ENCODE measurements around the gene NUP133.
"Not testable (repeated sequence)": the region's sequence is repeated elsewhere in the genome, so short reads cannot be mapped to it uniquely, and the experiment has no call there.

The NUP133 gene

DNA sequence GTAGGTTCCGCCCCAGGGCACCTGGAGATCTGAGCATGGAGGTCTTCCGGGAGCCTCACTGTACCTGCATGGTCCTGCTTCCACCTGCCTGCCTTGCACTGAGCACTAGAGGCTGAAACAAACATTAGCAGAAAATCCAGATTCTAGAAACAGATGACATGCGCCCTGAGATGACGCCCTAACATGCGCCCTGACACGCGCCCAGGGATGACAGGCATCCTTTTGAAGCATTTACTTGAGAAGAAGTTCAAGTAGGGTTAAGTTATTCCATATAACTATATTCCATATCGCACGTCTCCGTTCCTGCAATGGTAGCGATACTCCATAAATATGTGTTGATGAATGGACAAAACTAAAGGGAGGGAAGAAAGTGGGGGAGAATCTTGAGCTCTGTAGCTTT is 87.9 kb downstream of the NUP133 start:
- DNase-seq (ENCODE audit: low read depth in 2 of 2) = no peak

DNA sequence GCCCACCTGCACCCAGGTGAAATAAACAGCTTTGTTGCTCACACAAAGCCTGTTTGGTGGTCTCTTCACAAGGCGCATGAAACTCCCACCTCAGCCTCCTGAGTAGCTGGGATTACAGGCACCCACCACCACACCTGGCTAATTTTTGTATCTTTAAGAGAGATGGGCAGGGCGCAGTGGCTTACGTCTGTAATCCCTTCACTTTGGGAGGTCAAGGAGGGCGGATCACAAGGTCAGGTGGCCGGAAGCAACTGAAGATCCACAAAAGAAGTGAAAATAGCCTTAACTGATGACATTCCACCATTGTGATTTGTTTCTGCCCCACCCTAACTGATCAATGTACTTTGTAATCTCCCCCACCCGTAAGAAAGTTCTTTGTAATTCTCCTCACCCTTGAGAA is 89.6 kb downstream of the NUP133 start:
- DNase-seq (ENCODE audit: low read depth in 2 of 2) = not testable (repeated sequence)

DNA sequence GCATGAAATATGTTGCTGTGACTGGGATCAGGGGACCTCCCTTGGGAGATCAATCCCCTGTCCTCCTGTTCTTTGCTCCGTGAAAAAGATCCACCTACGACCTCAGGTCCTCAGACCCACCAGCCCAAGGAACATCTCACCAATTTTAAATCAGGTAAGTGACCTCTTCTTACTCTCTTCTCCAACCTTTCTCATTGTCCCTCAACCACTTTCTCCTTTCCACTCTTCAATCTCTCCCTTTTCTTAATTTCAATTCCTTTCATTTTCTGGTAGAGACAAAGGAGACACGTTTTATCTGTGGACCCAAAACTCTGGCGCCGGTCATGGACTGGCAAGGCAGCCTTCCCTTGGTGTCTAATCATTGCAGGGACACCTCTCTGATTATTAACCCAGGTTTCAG is 95.3 kb downstream of the NUP133 start:
- not testable (repeated sequence) for DNase-seq (ENCODE audit: low read depth in 2 of 2)

DNA sequence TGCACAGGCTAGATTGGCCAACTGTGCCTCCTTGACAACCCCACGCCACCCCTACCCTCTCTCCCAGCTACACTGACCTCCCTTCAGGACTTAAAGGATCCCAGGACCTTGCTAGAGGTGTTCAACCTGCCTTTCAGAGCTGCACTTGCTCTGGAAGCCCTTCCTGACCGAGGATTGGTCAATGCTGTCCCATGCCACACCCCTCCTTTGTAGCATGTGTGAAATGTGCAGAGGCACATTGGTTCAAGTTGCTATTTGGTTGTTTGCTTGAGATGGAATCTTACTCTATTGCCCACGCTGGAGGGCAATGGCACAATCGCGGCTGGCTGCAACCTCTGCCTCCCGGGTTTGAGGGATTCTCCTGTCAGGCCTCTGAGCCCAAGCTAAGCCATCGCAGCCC is 96.1 kb downstream of the NUP133 start:
- no peak for DNase-seq (ENCODE audit: low read depth in 2 of 2)

DNA sequence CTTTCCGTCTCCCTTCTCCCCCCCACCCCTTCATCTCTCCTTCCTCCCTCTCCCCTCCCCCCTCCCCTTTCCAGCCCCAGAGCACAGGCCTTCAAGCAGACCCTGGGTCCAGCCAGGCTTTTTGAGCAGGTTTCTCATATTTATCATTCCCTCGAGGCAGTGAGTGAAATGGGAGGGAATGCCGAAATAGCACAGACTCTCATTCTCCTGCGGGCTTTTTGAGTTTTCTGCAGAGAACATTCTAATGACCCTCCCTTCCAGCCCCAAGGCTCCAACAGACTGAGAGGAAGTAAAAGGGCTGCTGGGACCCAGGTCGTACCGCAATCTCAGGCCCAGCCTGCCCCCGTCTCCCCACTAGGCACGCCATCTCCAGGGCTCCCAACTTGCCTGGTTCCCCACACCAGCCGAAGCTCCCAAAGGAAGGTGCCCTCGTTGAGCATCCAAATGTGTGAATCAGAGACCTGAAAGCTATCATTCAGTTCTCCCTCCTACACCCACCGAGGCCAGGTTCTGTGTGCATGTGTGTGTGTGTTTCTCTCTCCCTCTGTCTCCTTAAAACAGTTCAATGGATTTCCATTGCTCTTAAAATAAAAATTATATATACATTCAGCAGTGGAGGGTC is 96.6 kb downstream of the NUP133 start:
- DNase-seq (ENCODE audit: low read depth in 2 of 2) = no peak

DNA sequence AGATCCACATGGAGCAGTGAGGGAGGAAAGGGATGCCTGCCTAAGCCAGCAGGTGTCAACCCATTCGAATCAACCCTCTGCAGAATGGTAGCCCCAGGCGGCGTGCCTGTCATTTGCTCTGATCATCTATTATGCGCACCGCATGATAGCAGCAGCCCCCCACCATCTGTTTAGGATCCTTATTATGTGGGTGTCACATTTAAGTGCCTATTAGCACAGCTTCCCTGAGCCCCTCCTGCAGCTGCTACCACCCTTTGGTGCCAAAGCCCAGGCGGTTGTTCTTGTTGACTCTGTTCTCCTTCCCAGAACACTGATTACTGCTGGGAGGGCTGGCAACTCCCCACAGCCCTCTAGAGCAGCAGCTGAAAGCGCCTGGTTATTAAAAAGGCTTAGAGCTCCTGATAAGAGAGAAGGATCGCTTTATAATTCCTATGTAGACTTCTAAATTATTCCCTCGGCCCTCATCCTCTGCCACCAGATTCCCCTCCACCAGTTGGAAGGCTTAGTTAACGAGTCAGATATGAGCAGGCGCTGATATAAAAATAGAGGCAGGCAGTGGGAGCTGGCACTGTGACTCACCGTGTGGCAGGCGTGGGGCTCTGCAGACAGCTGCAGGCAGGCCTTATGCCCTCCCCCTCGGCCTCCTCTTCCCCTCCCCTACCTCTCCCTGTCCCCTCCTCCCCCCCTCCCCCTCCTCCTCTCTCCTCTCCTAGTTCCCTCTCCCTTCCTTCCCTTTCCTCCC is 97.3 kb downstream of the NUP133 start:
- no peak for DNase-seq (ENCODE audit: low read depth in 2 of 2)

DNA sequence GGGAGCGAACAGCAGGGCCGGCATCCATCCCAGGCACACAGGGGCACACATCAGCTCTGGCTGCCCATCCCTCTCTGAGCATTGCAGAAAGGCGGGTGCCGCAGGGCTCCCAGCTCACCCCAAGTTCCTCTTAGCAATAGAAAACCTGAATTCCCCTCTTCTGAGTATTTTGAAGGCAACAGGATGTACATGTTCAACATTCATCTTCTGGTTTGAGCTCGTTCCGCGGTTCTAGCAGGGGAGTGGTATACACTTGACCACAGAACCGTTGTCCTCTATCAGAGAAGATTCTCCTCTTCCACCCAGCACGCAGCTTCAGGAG is 97.8 kb downstream of the NUP133 start:
- no peak for DNase-seq (ENCODE audit: low read depth in 2 of 2)

DNA sequence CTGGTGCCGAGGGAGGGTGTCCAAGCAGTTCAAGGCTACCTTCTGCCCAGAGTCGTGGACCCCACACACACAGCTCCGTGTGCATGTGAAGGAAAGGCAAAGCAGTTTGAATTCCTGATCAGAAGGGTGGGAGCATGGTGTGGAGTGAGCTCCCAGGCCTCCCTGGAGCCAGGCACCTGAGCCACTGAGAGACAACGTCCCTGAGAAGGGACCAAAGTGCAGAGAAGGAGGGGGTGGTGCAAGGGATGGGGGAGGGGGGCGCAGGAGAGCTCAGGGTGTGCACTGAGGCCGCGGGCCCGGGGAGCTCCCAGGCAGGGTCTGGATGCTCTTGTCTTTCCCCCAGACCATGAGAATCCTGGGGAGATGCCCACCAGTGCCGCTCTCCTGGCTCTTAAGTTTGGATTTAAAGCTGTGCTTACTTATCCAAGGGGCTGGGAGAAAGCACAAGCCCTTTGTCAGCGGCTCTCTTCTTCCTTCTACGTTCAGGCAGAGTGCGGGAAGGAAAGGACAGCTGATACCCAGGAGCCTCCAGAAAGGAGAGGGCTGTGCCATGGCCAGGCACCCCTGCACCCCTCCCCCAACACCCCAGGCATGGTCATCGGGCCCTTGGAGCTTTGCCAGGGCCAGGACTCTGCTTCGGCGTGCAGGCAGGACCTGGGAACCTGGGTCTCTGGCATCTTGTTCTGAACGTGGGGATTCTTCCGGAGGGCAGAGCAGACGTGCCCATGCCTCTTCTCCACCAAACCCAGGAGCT is 98.3 kb downstream of the NUP133 start:
- no peak for DNase-seq (ENCODE audit: low read depth in 2 of 2)

DNA sequence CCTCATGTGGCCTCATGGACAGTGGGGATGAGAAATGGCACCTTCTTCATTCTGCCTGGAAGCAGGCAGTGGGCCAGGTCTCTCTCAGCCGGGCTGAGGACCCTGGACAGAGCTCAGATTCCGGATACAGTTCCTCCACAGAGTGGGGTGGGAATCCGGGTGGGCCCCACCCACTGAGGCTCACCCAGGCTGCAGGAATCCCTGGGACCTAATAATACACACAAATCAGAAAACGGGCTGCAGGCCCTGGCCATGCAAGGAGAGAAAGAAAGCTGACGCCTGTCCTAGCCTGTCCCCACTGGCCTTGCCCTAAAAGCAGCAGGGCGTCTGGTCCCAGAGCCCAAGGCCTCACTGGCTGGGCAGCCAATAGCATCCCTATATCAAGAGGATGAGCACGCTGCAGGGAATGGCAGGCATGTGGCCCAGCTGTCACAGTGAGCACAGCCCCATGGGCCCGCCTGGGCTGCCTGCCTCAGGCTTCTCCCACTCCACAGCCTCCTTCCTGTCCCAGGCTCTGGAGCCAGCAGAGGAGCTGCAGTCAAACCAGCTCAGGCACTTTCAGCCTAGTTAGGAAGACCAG is 99.6 kb downstream of the NUP133 start:
- no peak for DNase-seq (ENCODE audit: low read depth in 2 of 2)

DNA sequence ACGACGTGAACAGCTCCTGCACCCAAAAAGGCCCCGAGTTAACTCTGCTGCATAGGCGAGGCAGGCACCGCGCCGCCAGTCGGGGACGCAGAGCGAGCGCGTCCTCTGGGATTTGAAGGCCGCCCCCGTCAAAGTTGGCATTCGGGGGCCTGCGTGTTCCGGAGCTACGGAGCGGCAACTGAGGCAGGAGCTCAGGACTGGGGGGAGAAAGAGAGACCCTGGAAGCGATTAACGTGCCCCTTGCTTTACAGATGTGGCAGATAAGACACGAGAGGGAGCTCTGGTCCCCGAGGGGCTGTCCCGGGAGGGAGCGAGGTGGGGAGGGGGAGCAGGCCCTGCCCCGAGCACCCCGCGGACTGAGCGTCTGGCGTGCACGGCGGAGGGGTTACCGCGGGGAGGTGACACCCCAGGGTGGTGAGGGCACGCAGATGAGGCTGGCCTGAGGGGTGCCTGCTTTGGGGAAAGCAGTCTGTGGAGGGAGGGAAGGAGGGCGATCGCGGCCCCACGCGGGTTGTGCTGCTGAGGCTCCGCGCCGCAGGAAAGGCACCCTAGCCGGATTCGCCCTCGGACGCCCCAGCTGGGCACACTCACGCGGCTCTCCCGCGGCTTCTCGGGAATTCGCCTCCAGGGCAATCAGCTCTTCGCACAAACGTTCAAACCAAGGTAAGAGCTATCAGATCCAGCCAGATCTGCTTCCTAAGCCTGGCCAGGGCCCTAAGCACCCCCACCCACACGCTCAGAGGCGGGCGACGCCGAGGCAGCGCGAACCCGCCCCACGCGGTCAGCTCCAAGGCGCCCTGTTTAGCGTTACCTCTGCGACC is 100.7 kb downstream of the NUP133 start:
- DNase-seq (ENCODE audit: low read depth in 2 of 2) = no peak

DNA sequence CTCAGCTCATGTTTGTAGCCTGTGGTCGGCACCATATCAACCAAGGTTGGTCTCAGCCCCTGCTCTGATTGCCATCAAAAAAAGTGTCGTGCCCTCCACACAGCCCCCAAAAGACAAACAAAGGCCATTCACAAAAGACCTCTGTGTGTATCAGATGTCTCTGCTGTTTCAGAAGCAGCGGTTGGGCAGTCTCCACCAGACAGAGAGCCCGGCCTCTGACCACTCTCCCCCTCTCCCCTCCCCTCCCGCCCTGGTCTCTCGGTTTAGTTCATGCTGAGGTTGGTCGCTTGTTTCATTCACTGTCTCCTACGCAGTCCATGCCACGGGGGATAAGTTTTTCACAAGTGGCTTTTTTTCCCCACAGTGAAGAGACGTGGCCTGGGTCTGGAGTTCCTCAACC is 101.3 kb downstream of the NUP133 start:
- DNase-seq (ENCODE audit: low read depth in 2 of 2) = no peak

DNA sequence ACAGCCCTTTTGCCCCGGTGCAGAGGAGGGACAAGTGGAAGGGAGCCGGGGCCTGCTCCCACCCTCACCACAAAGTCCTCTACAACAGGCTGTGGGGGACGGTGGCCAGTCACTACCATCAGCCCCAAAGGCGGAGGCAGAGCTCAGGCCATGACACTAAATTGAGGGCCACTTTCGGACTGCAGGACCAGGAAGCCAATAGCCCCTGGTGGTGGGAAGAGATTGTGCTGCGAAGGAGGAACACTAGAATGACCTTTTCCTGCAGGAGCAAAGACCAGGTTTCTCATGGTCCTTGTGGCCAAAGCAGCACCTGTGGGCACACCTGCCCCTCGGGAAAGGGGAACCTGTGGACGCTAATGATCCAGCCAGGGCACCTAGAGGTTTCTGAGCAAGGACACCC is 104.6 kb downstream of the NUP133 start:
- no peak for DNase-seq (ENCODE audit: low read depth in 2 of 2)

DNA sequence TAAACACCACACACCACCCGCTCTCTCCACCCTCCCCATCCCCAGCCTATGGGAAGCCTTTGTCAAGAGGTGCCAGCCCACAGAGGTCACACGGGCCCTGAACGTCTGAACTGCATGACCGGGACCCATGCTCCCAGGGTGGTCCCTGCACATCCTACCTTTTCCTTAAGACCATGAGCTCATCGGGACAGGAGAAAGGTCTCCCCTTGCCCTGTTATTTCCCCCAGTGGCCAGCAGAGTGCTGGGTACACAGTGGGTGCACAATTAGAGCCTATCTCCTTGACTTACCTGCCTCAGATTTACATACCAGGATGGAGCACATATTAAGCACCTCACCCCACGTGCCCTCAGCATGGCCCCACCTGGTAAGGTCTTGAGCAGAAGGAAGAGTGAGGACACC is 105.1 kb downstream of the NUP133 start:
- DNase-seq (ENCODE audit: low read depth in 2 of 2) = no peak

DNA sequence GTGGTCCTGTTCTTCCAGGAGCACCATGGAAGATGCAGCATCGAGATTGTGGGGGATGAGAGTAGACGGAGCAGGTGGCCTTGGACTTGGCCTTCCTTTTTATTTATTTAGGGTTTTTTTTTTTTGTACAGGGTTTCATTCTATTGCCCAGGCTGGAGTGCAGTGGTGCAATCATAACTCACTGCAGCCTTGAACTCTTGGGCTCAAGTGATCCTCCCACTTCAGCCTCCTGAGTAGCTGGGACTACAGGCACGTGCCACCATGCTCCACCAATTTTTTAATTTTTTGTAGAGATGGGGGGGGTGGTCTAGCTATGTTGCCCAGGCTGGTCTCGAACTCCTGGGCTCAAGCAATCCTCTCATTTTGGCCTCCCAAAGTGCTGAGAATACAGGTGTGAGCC is 105.8 kb downstream of the NUP133 start:
- not testable (repeated sequence) for DNase-seq (ENCODE audit: low read depth in 2 of 2)

DNA sequence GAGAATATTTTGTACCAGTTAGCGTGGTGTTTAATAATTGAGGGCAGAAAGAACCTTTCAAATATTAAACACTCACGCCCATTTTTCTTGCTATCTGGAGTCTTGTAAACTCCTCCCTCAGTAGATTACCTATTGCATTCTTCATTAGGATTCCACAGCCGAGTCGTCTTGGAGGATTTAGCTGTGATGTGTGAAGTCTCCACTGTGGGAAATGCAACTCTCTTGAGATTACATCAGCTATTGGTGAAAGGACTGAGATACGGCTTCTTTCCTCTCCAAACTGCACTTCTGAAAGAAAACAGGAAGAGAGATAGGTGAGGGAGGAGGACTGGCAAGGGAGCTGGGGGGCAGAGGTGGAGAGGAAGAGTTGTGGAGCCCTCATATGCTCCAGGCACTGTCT is 110.4 kb downstream of the NUP133 start:
- DNase-seq (ENCODE audit: low read depth in 2 of 2) = no peak

DNA sequence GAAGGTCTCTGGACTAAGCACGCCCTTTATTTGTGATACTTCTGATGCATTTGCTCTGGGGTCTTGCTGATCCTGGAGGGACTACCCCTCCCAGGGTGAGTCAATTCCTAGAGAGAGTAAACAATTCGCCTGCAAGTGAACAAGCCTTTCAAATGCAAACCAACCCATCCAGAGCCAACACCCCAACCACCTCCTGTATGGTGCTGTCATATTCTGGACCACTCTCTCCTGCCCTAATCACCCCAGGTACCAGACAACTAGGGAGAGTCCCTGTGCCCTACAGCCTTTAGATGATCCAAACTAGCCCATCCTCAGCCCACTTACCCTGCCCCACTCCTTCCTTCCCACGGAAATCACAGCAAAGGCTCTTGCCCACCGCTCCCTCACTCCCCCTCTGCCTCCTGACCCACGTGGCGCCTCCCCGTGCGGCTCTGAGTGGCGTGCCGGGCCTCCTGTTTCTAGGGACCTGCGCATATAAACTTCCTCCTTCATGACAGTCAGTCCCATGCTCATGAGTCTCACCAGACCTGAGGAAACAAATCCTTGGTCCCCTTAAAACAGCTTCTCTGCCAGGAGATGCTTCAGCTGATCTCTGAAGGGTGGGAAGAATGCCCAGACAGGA is 111.4 kb downstream of the NUP133 start:
- no peak for DNase-seq (ENCODE audit: low read depth in 2 of 2)

DNA sequence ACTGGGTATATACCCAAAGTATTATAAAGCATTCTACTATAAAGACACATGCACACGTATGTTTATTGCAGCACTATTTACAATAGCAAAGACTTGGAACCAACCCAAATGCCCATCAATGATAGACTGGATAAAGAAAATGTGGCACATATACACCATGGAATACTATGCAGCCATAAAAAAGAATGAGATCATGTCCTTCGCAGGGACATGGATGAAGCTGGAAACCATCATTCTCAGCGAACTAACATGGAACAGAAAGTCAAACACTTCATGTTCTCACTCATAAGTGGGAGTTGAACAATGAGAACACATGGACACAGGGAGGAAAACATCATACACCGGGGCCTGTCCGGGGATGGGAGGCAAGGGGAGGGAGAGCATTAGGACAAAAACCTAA is 113.6 kb downstream of the NUP133 start:
- DNase-seq (ENCODE audit: low read depth in 2 of 2) = not testable (repeated sequence)

DNA sequence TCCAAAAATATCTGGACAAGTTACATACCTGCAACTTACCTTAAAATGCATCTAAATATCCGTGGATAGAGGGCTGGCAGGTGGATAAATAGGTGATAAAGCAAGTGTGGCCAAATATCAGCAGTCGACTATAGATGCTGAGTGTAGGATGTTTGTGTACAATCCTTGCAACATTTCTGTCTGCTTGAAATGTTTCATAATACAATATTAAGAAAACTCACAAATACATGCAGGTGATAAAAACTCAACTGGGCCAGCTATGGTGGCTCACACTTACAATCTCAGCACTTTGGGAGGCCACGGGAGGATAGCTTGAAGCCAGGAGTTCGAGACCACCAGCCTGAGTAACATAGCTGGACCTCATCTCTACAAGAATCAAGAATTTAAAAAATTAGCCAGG is 115.2 kb downstream of the NUP133 start:
- no peak for DNase-seq (ENCODE audit: low read depth in 2 of 2)

Data from stimulated activated CD8-positive, alpha-beta memory T cell treated with anti-CD3 and anti-CD28 coated beads, Interleukin-15, amount 100 ng/mL, for 4 hours (primary cell).